ENCODE measurements around the gene SPARCL1.

DNA sequence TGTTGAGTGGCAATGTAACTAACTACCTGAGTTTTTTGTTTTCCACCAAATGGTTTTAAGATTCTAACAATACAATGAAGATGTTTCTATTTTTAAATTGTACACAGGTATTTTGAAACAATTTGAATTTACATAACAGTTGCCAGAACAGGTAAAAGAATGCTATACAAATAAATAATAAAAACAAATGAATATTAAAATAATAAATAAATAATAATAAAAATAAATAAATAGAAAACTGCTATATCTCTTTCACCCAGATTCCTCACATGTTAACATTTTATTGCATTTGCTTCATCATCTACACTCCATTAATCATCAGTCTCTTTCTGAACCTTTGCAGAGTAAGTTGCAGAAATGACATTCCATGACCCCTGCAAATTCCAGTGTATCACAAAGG, 46.8 kb upstream of the SPARCL1 start:
- TF ChIP-seq, protein P1, sequence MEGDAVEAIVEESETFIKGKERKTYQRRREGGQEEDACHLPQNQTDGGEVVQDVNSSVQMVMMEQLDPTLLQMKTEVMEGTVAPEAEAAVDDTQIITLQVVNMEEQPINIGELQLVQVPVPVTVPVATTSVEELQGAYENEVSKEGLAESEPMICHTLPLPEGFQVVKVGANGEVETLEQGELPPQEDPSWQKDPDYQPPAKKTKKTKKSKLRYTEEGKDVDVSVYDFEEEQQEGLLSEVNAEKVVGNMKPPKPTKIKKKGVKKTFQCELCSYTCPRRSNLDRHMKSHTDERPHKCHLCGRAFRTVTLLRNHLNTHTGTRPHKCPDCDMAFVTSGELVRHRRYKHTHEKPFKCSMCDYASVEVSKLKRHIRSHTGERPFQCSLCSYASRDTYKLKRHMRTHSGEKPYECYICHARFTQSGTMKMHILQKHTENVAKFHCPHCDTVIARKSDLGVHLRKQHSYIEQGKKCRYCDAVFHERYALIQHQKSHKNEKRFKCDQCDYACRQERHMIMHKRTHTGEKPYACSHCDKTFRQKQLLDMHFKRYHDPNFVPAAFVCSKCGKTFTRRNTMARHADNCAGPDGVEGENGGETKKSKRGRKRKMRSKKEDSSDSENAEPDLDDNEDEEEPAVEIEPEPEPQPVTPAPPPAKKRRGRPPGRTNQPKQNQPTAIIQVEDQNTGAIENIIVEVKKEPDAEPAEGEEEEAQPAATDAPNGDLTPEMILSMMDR (IDR thresholded peaks at IDR 0.05; ENCODE audit: low read length), result no peak
- TF ChIP-seq EZH2 (optimal IDR thresholded peaks at IDR 0.05; ENCODE audit: low read depth, low read length), result no peak
- no peak for TF ChIP-seq EZH2phosphoT487 (IDR thresholded peaks at IDR 0.05; ENCODE audit: low read length)

Measured in MM.1S (cell line).